ENCODE data around the gene CREBL2.

The CREBL2 gene

GRCh38 chr12:12660201-12660600 is 48.5 kb downstream of the CREBL2 start:
- ATAC-seq (ENCODE audit: low read depth), result no peak
- TF ChIP-seq CTCF (IDR thresholded peaks at IDR 0.05; ENCODE audit: poor library complexity, severe bottlenecking), result no peak
- Histone ChIP-seq H3K9me3 (ENCODE audit: severe bottlenecking) (no peaks in the 10 kb centered on the region), H3K4me3 (ENCODE audit: severe bottlenecking) (no peak overlapping the region), H3K27me3 (ENCODE audit: insufficient read depth, poor library complexity, severe bottlenecking) (no peaks in the 10 kb centered on the region), H3K27ac (ENCODE audit: poor library complexity, severe bottlenecking) (no peak overlapping the region), H3K4me1 (ENCODE audit: insufficient read depth, poor library complexity, severe bottlenecking) (no peaks in the 10 kb centered on the region), H3K36me3 (ENCODE audit: low read depth) (no peaks in the 10 kb centered on the region)
- DNase-seq (ENCODE audit: low spot score), result no peak

- Histone ChIP-seq H3K27ac (ENCODE audit: poor library complexity, severe bottlenecking) (no peak overlapping the region), H3K36me3 (ENCODE audit: low read depth) (no peaks in the 10 kb centered on the region), H3K9me3 (ENCODE audit: severe bottlenecking) (no peaks in the 10 kb centered on the region), H3K4me1 (ENCODE audit: insufficient read depth, poor library complexity, severe bottlenecking) (no peaks in the 10 kb centered on the region), H3K4me3 (ENCODE audit: severe bottlenecking) (no peak overlapping the region), H3K27me3 (ENCODE audit: insufficient read depth, poor library complexity, severe bottlenecking) (no peaks in the 10 kb centered on the region)
- no peak for TF ChIP-seq CTCF (IDR thresholded peaks at IDR 0.05; ENCODE audit: poor library complexity, severe bottlenecking)
- ATAC-seq (ENCODE audit: low read depth) (no peak), DNase-seq (ENCODE audit: low spot score) (no peak)
Measured at GRCh38 chr12:12661086-12661856, 49.6 kb downstream of the CREBL2 start.

GRCh38 chr12:12663644-12664294 is 52.1 kb downstream of the CREBL2 start:
- H3K27me3 ChIP-seq (ENCODE audit: insufficient read depth, poor library complexity, severe bottlenecking), result no peaks in the 10 kb centered on the region
- ATAC-seq (ENCODE audit: low read depth) (no peak), DNase-seq (ENCODE audit: low spot score) (no peak)
- H3K4me3 ChIP-seq (ENCODE audit: severe bottlenecking), result no peak overlapping the region
- no peaks in the 10 kb centered on the region for H3K9me3 ChIP-seq (ENCODE audit: severe bottlenecking)
- no peaks in the 10 kb centered on the region for H3K4me1 ChIP-seq (ENCODE audit: insufficient read depth, poor library complexity, severe bottlenecking)
- H3K27ac ChIP-seq (ENCODE audit: poor library complexity, severe bottlenecking), result no peak overlapping the region
- no peak for TF ChIP-seq CTCF (IDR thresholded peaks at IDR 0.05; ENCODE audit: poor library complexity, severe bottlenecking)
- no peaks in the 10 kb centered on the region for H3K36me3 ChIP-seq (ENCODE audit: low read depth)

GRCh38 chr12:12665194-12665593 is 53.5 kb downstream of the CREBL2 start:
- ATAC-seq (ENCODE audit: low read depth) (no peak), DNase-seq (ENCODE audit: low spot score) (no peak)
- Histone ChIP-seq H3K27me3 (ENCODE audit: insufficient read depth, poor library complexity, severe bottlenecking) (no peaks in the 10 kb centered on the region), H3K9me3 (ENCODE audit: severe bottlenecking) (no peaks in the 10 kb centered on the region), H3K4me3 (ENCODE audit: severe bottlenecking) (no peak overlapping the region), H3K27ac (ENCODE audit: poor library complexity, severe bottlenecking) (no peak overlapping the region), H3K4me1 (ENCODE audit: insufficient read depth, poor library complexity, severe bottlenecking) (no peaks in the 10 kb centered on the region), H3K36me3 (ENCODE audit: low read depth) (no peaks in the 10 kb centered on the region)
- no peak for TF ChIP-seq CTCF (IDR thresholded peaks at IDR 0.05; ENCODE audit: poor library complexity, severe bottlenecking)

- DNase-seq (ENCODE audit: low spot score) (no peak), ATAC-seq (ENCODE audit: low read depth) (no peak)
- H3K27ac ChIP-seq (ENCODE audit: poor library complexity, severe bottlenecking), result no peak overlapping the region
Measured at GRCh38 chr12:12668005-12668404, 56.3 kb downstream of the CREBL2 start.

More at GRCh38 chr12:12668005-12668404, 56.3 kb downstream of the CREBL2 start:
- Histone ChIP-seq H3K9me3 (ENCODE audit: severe bottlenecking) (no peaks in the 10 kb centered on the region), H3K4me3 (ENCODE audit: severe bottlenecking) (no peak overlapping the region), H3K4me1 (ENCODE audit: insufficient read depth, poor library complexity, severe bottlenecking) (no peaks in the 10 kb centered on the region), H3K36me3 (ENCODE audit: low read depth) (no peaks in the 10 kb centered on the region), H3K27me3 (ENCODE audit: insufficient read depth, poor library complexity, severe bottlenecking) (no peaks in the 10 kb centered on the region)
- no peak for TF ChIP-seq CTCF (IDR thresholded peaks at IDR 0.05; ENCODE audit: poor library complexity, severe bottlenecking)
